SK-N-SH treated with all-trans-retinoic acid at 6 μM for 48 hours (cell line): ENCODE results near the gene MBTD1.

Experiments
- ATAC-seq: fragments of 200-7000 bp; cut with Tn5 transposase; 3 replicates; pipeline ENCODE4 v1.9.1; 2020; ENCODE audit warnings: mild to moderate bottlenecking, moderate library complexity
- BACH2 ChIP-seq: fragments of 250-450 bp; sonication (Bioruptor Pico); IDR thresholded peaks from 2 replicates; pipeline ENCODE4 v1.9.0; 2021; ENCODE audit warnings: mild to moderate bottlenecking, borderline replicate concordance
- CSDC2 ChIP-seq: fragments of 250-450 bp; sonication (Bioruptor Pico); IDR thresholded peaks from 2 replicates; pipeline ENCODE4 v1.5.0; 2020; ENCODE audit warnings: mild to moderate bottlenecking, moderate library complexity
- ESRRG ChIP-seq: fragments of 250-450 bp; sonication (Bioruptor Pico); IDR thresholded peaks from 2 replicates; pipeline ENCODE4 v1.6.1; 2021; ENCODE audit warnings: mild to moderate bottlenecking
- GLIS3 ChIP-seq: fragments of 250-450 bp; sonication (Bioruptor Pico); IDR thresholded peaks from 2 replicates; pipeline ENCODE4 v1.5.0; 2020; ENCODE audit warnings: mild to moderate bottlenecking, moderate library complexity
- ISL1 ChIP-seq: fragments of 250-450 bp; sonication (Bioruptor Pico); IDR thresholded peaks from 2 replicates; pipeline ENCODE4 v2.1.2; 2022; ENCODE audit warnings: mild to moderate bottlenecking, moderate library complexity
- OSR1 ChIP-seq: fragments of 250-450 bp; sonication (Bioruptor Pico); IDR thresholded peaks from 2 replicates; pipeline ENCODE4 v1.8.0; 2022; ENCODE audit warnings: moderate library complexity, mild to moderate bottlenecking, inconsistent platforms
- RARB ChIP-seq: fragments of 250-450 bp; sonication (Bioruptor Pico); IDR thresholded peaks from 2 replicates; pipeline ENCODE4 v1.8.0; 2021; ENCODE audit warnings: mild to moderate bottlenecking, moderate library complexity
- SNAI2 ChIP-seq: fragments of 250-450 bp; sonication (Bioruptor Pico); IDR thresholded peaks from 2 replicates; pipeline ENCODE4 v1.5.0; 2020; ENCODE audit warnings: mild to moderate bottlenecking, moderate library complexity
- TCF4 ChIP-seq: fragments of 250-450 bp; sonication (Bioruptor Pico); IDR thresholded peaks from 2 replicates; pipeline ENCODE4 v1.8.0; 2021; ENCODE audit warnings: mild to moderate bottlenecking, moderate library complexity, borderline replicate concordance
- TOX ChIP-seq: fragments of 250-450 bp; sonication (Bioruptor Pico); IDR thresholded peaks from 2 replicates; pipeline ENCODE4 v1.8.0; 2021; ENCODE audit warnings: mild to moderate bottlenecking, moderate library complexity, borderline replicate concordance
- ZC3H10 ChIP-seq: fragments of 250-450 bp; sonication (Bioruptor Pico); IDR thresholded peaks from 2 replicates; pipeline ENCODE4 v1.5.1; 2021; ENCODE audit warnings: mild to moderate bottlenecking, moderate library complexity
- ZFP30 ChIP-seq: fragments of 450-650 bp; formaldehyde crosslinking; IDR thresholded peaks from 2 replicates; pipeline ENCODE4 v1.5.0; 2022; ENCODE audit warnings: mild to moderate bottlenecking, moderate library complexity
- ZNF565 ChIP-seq: fragments of 450-650 bp; formaldehyde crosslinking; conservative IDR thresholded peaks from 2 replicates; pipeline ENCODE4 v1.5.0; 2020; ENCODE audit warnings: low read depth, mild to moderate bottlenecking, moderate library complexity
- ZNF70 ChIP-seq: fragments of 450-650 bp; formaldehyde crosslinking; IDR thresholded peaks from 2 replicates; pipeline ENCODE4 v1.5.0; 2020; ENCODE audit warnings: mild to moderate bottlenecking, moderate library complexity
- ZNF8 ChIP-seq: fragments of 450-650 bp; formaldehyde crosslinking; IDR thresholded peaks from 2 replicates; pipeline ENCODE4 v1.5.0; 2020; ENCODE audit warnings: mild to moderate bottlenecking, moderate library complexity
- TF ChIP-seq, protein P1 (sequence below): fragments of 250-450 bp; sonication (Bioruptor Pico); IDR thresholded peaks from 2 replicates; pipeline ENCODE4 v1.5.1; 2020; ENCODE audit warnings: low read depth, mild to moderate bottlenecking, moderate library complexity
- TF ChIP-seq, protein P2 (sequence below): fragments of 250-450 bp; sonication (Bioruptor Pico); IDR thresholded peaks from 2 replicates; pipeline ENCODE4 v1.8.0; 2021; ENCODE audit warnings: low read depth, mild to moderate bottlenecking, moderate library complexity, borderline replicate concordance
- TF ChIP-seq, protein P3 (sequence below): fragments of 250-450 bp; sonication (Bioruptor Pico); IDR thresholded peaks from 2 replicates; pipeline ENCODE4 v1.5.0; 2020; ENCODE audit warnings: mild to moderate bottlenecking, moderate library complexity
- TF ChIP-seq, protein P4 (sequence below): fragments of 250-450 bp; sonication (Bioruptor Pico); IDR thresholded peaks from 2 replicates; pipeline ENCODE4 v1.8.0; 2020; ENCODE audit warnings: mild to moderate bottlenecking, moderate library complexity, borderline replicate concordance
- TF ChIP-seq, protein P5 (sequence below): fragments of 250-450 bp; sonication (Bioruptor Pico); IDR thresholded peaks from 2 replicates; pipeline ENCODE4 v1.5.1; 2021; ENCODE audit warnings: mild to moderate bottlenecking, moderate library complexity

Gene MBTD1

DNA sequence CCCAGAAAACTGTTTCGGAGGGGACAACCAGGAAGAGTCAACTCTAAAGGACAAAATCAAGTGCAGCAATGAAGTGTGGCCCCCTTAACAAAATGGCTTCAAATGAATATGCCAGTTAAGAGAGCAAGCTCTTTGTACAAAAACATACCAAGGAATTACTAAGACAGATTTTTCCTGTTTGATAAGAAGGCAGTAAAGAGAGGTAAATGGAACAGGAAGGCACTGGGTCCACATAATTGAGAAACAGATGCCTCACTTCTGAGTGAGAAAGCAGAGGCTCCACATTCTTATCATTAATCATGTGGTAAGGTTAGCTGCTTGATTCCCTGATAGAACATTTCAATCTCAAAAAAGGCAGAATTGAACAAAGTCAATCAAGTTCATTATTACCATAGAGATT, 44.9 kb downstream of the MBTD1 start:
- no peak for ATAC-seq

DNA sequence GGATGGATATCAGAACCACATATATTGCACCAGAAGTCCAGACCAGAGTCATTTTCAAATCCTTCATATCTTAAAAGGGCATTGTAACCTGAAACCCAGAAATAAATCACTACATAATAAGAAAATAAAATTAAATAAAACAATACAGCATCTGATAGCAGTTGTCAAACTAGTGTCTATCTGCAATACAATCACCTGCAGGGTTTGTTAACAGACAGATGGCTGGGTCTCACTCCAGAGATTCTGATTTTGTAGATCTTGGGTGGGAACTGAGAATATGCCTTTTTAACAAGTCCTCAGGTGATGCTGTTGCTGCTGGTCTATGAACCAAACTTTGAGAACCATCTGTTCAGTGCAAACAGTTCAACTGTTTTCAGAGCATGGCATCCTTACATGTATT, 56.0 kb downstream of the MBTD1 start:
- no peak for ATAC-seq
- no peak for TF ChIP-seq ISL1 (CRISPR knock-in tag)
- TF ChIP-seq, protein P1, sequence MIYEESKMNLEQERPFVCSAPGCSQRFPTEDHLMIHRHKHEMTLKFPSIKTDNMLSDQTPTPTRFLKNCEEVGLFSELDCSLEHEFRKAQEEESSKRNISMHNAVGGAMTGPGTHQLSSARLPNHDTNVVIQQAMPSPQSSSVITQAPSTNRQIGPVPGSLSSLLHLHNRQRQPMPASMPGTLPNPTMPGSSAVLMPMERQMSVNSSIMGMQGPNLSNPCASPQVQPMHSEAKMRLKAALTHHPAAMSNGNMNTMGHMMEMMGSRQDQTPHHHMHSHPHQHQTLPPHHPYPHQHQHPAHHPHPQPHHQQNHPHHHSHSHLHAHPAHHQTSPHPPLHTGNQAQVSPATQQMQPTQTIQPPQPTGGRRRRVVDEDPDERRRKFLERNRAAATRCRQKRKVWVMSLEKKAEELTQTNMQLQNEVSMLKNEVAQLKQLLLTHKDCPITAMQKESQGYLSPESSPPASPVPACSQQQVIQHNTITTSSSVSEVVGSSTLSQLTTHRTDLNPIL (CRISPR knock-in tag): no peak
- TF ChIP-seq GLIS3 (CRISPR knock-in tag): no peak
- TF ChIP-seq ZNF565: no peak
- TF ChIP-seq ZC3H10 (CRISPR knock-in tag): no peak
- no peak for TF ChIP-seq OSR1 (CRISPR knock-in tag)
- TF ChIP-seq RARB: no peak
- no peak for TF ChIP-seq CSDC2 (CRISPR knock-in tag)
- no peak for TF ChIP-seq ZNF8 (CRISPR knock-in tag)
- TF ChIP-seq BACH2 (CRISPR knock-in tag): no peak
- TF ChIP-seq TOX (CRISPR knock-in tag): no peak
- TF ChIP-seq, protein P2, sequence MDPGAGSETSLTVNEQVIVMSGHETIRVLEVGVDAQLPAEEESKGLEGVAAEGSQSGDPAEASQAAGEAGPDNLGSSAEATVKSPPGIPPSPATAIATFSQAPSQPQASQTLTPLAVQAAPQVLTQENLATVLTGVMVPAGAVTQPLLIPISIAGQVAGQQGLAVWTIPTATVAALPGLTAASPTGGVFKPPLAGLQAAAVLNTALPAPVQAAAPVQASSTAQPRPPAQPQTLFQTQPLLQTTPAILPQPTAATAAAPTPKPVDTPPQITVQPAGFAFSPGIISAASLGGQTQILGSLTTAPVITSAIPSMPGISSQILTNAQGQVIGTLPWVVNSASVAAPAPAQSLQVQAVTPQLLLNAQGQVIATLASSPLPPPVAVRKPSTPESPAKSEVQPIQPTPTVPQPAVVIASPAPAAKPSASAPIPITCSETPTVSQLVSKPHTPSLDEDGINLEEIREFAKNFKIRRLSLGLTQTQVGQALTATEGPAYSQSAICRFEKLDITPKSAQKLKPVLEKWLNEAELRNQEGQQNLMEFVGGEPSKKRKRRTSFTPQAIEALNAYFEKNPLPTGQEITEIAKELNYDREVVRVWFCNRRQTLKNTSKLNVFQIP (CRISPR knock-in tag): no peak
- TF ChIP-seq, protein P3, sequence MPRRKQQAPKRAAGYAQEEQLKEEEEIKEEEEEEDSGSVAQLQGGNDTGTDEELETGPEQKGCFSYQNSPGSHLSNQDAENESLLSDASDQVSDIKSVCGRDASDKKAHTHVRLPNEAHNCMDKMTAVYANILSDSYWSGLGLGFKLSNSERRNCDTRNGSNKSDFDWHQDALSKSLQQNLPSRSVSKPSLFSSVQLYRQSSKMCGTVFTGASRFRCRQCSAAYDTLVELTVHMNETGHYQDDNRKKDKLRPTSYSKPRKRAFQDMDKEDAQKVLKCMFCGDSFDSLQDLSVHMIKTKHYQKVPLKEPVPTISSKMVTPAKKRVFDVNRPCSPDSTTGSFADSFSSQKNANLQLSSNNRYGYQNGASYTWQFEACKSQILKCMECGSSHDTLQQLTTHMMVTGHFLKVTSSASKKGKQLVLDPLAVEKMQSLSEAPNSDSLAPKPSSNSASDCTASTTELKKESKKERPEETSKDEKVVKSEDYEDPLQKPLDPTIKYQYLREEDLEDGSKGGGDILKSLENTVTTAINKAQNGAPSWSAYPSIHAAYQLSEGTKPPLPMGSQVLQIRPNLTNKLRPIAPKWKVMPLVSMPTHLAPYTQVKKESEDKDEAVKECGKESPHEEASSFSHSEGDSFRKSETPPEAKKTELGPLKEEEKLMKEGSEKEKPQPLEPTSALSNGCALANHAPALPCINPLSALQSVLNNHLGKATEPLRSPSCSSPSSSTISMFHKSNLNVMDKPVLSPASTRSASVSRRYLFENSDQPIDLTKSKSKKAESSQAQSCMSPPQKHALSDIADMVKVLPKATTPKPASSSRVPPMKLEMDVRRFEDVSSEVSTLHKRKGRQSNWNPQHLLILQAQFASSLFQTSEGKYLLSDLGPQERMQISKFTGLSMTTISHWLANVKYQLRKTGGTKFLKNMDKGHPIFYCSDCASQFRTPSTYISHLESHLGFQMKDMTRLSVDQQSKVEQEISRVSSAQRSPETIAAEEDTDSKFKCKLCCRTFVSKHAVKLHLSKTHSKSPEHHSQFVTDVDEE (CRISPR knock-in tag): no peak
- TF ChIP-seq, protein P4, sequence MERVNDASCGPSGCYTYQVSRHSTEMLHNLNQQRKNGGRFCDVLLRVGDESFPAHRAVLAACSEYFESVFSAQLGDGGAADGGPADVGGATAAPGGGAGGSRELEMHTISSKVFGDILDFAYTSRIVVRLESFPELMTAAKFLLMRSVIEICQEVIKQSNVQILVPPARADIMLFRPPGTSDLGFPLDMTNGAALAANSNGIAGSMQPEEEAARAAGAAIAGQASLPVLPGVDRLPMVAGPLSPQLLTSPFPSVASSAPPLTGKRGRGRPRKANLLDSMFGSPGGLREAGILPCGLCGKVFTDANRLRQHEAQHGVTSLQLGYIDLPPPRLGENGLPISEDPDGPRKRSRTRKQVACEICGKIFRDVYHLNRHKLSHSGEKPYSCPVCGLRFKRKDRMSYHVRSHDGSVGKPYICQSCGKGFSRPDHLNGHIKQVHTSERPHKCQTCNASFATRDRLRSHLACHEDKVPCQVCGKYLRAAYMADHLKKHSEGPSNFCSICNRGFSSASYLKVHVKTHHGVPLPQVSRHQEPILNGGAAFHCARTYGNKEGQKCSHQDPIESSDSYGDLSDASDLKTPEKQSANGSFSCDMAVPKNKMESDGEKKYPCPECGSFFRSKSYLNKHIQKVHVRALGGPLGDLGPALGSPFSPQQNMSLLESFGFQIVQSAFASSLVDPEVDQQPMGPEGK (CRISPR knock-in tag): no peak
- TF ChIP-seq ZFP30 (CRISPR knock-in tag): no peak
- TF ChIP-seq ZNF70 (CRISPR knock-in tag): no peak
- TF ChIP-seq, protein P5, sequence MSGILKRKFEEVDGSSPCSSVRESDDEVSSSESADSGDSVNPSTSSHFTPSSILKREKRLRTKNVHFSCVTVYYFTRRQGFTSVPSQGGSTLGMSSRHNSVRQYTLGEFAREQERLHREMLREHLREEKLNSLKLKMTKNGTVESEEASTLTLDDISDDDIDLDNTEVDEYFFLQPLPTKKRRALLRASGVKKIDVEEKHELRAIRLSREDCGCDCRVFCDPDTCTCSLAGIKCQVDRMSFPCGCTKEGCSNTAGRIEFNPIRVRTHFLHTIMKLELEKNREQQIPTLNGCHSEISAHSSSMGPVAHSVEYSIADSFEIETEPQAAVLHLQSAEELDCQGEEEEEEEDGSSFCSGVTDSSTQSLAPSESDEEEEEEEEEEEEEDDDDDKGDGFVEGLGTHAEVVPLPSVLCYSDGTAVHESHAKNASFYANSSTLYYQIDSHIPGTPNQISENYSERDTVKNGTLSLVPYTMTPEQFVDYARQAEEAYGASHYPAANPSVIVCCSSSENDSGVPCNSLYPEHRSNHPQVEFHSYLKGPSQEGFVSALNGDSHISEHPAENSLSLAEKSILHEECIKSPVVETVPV (CRISPR knock-in tag): no peak

More for the DNA sequence above, 44.9 kb downstream of the MBTD1 start:
- TF ChIP-seq, protein P2 (CRISPR knock-in tag): no peak
- TF ChIP-seq ZNF70 (CRISPR knock-in tag) (no peak), ISL1 (CRISPR knock-in tag) (no peak)

DNA sequence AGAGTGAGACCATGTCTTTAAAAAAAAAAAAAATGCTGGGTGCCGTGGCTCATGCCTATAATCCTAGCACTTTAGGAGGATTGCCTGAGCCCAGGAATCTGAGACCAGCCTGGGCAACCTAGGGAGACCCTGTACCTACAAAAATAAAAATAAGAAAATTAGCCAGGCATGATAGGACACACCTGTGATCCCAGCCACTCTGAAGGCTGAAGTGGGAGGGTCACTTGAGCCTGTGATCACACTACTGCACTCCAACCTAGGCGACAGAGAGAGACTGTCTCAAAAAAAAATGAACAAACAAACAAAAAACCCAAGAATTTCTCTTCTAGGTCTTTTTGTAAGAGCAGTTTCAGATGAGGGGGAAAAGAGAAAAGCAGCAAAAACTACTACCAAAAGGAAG, 59.0 kb downstream of the MBTD1 start:
- no peak for ATAC-seq
- no peak for TF ChIP-seq BACH2 (CRISPR knock-in tag)
- TF ChIP-seq, protein P1 (CRISPR knock-in tag): no peak
- TF ChIP-seq ZFP30 (CRISPR knock-in tag): no peak
- no peak for TF ChIP-seq ESRRG (CRISPR knock-in tag)
- no peak for TF ChIP-seq TOX (CRISPR knock-in tag)
- TF ChIP-seq OSR1 (CRISPR knock-in tag): no peak
- TF ChIP-seq TCF4 (CRISPR knock-in tag): no peak
- TF ChIP-seq, protein P5 (CRISPR knock-in tag): no peak
- TF ChIP-seq, protein P2 (CRISPR knock-in tag): no peak
- TF ChIP-seq SNAI2 (CRISPR knock-in tag): no peak
- TF ChIP-seq ZNF8 (CRISPR knock-in tag): no peak
- TF ChIP-seq, all 23 proteins: peak for 0
